ENCODE measurements around the gene TENM3.

GRCh38 chr4:182338063-182338462 is 94.9 kb downstream of the TENM3 start:
- no peak for TF ChIP-seq CTCF (conservative IDR thresholded peaks at IDR 0.05)
- no peak for TF ChIP-seq EZH2 (IDR thresholded peaks at IDR 0.05; ENCODE audit: low read depth)
